DOHH2 (cell line): ENCODE results near the gene LNP1.

Experiments
- CTCF ChIP-seq: fragments of 200-600 bp; sonication (generic); IDR thresholded peaks from one replicate; pipeline ENCODE4 v1.5.1; 2014; ENCODE audit warnings: antibody characterized with exemption, mild to moderate bottlenecking, low read depth, low read length; ENCODE audit not compliant: poor library complexity, severe bottlenecking
- EZH2phosphoT487 ChIP-seq: fragments of 200-600 bp; sonication (generic); IDR thresholded peaks from 2 replicates; pipeline ENCODE4 v1.6.1; 2017; ENCODE audit warnings: borderline replicate concordance, mild to moderate bottlenecking, antibody characterized with exemption, low read length, moderate library complexity, mixed read lengths

DNA sequence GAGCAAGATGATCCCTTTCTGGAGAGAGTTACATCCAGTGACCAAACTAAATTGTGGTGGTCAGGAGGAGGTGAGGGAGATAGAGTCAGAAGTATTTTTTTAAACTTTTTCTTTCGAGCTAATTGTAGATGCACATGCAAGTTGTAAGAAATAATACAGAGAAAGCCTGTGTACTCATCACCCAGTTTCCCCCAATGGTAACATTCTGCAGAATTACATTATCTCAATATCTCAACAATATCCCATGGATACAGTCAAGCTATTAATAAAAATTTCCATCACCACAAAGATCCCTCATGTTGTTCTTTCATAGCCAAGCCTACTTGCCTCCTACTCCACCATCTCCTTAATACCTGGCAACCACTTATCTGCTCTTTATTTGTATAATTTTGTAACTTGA is 87.8 kb downstream of the LNP1 start:
- TF ChIP-seq CTCF (no peak), EZH2phosphoT487 (no peak)
